K562 (cell line): ENCODE results near the gene MYO3B. TPM values are rescaled to one million over a fixed set of nuclear protein-coding genes. Genes with fewer than 3 reads are reported as not detected.

Experiments used
- ATAC-seq: fragments of 200-7000 bp; cut with Tn5 transposase; 3 replicates; pipeline ENCODE4 v1.9.1; 2020; ENCODE audit warnings: moderate library complexity
- BruUV-seq: library from RNA; stranded (reverse); fragments of 400-500 nt; replicated peaks from 2 replicates; lab custom pipeline; 2021; lab: Mats Ljungman, UMichigan
- CTCF ChIA-PET: fragments of 300-600 bp; formaldehyde crosslinking; extraction: SDS; loops from one replicate; lab custom pipeline; 2021; ENCODE audit warnings: low intra/inter-chr PET ratio; lab: Yijun Ruan, JAX
- POLR2A ChIA-PET: fragments of 300-600, 350-650 bp; sonication (Branson Sonifier 250); formaldehyde crosslinking; extraction: SDS; loops from one replicate; lab custom pipeline; 2021; ENCODE audit warnings: antibody characterized with exemption, inconsistent platforms; lab: Yijun Ruan, JAX
- DNase-seq, 4 experiments: peaks; one replicate each; pipeline versions ENCODE4 v3.0.0 to v3.0.0-alpha.2; 2011 to 2018; ENCODE audit warnings: low spot score in 3 of 4, mixed read lengths in 3 of 4; ENCODE audit errors: extremely low read depth in 1 of 4
- FAIRE-seq: peaks from 2 replicates; lab custom pipeline; 2011; peaks lifted over from hg19 to GRCh38; lab: Jason Lieb, UNC
- H2AFZ ChIP-seq: 2 replicates; pipeline ENCODE4 v1.6.0; 2011; ENCODE audit warnings: low read depth, low read length, control low read depth, inconsistent platforms
- H3K27ac ChIP-seq: fragments of 200-600 bp; 3 replicates; pipeline ENCODE4 v1.8.0; 2011; ENCODE audit warnings: low read depth, mild to moderate bottlenecking, control low read depth, inconsistent platforms, low read length, moderate library complexity, mixed read lengths; ENCODE audit errors: extremely low read depth
- H3K27me3 ChIP-seq, 2 experiments: fragments of 300-600 bp in 1 of 2; 2 replicates in 1 of 2; 3 replicates in 1 of 2; pipeline versions ENCODE4 v1.6.0 to v1.8.0; 2011; ENCODE audit warnings: inconsistent platforms in 2 of 2, low read length in 2 of 2, mild to moderate bottlenecking in 1 of 2, mixed read lengths in 1 of 2, moderate library complexity in 1 of 2; ENCODE audit not compliant: control insufficient read depth in 2 of 2, insufficient read depth in 2 of 2
- H3K36me3 ChIP-seq: fragments of 300-600 bp; 3 replicates; pipeline ENCODE4 v1.8.0; 2011; ENCODE audit warnings: mild to moderate bottlenecking, low read length, inconsistent platforms; ENCODE audit not compliant: control insufficient read depth, insufficient read depth
- H3K4me1 ChIP-seq, 2 experiments: fragments of 200-600 bp in 1 of 2; replicated peaks in 1 of 2; 2 replicates in 1 of 2; 3 replicates in 1 of 2; pipeline versions ENCODE4 v1.5.1 to v1.8.0; 2011; ENCODE audit warnings: inconsistent platforms in 2 of 2, low read length in 2 of 2, mild to moderate bottlenecking in 1 of 2, mixed read lengths in 1 of 2, moderate library complexity in 1 of 2; ENCODE audit not compliant: control insufficient read depth in 2 of 2, insufficient read depth in 2 of 2
- H3K4me2 ChIP-seq: 2 replicates; pipeline ENCODE4 v1.6.1; 2011; ENCODE audit warnings: low read length, control low read depth, inconsistent platforms, mixed read lengths; ENCODE audit not compliant: insufficient read depth
- H3K4me3 ChIP-seq: fragments of 200-600 bp; sonication (generic), shearing (Covaris generic); 2 replicates; pipeline ENCODE4 v1.5.1; 2016; ENCODE audit warnings: control low read depth, inconsistent platforms
- H3K79me2 ChIP-seq: fragments of 200-600 bp; 3 replicates; pipeline ENCODE4 v1.8.0; 2011; ENCODE audit warnings: low read length, inconsistent platforms; ENCODE audit not compliant: control insufficient read depth, insufficient read depth
- H3K9ac ChIP-seq, 2 experiments: 2 replicates each; pipeline versions ENCODE4 v1.6.0 to v1.6.1; 2011; ENCODE audit warnings: low read depth in 2 of 2, low read length in 2 of 2, control low read depth in 1 of 2, inconsistent platforms in 1 of 2, mild to moderate bottlenecking in 1 of 2, mixed read lengths in 1 of 2; ENCODE audit not compliant: insufficient read depth in 1 of 2
- H3K9me1 ChIP-seq: one replicate; pipeline ENCODE4 v1.6.0; 2011; ENCODE audit warnings: inconsistent platforms, mild to moderate bottlenecking, low read length, moderate library complexity; ENCODE audit not compliant: control insufficient read depth, insufficient read depth
- H3K9me3 ChIP-seq: replicated peaks from 2 replicates; pipeline ENCODE4 v1.5.1; 2011; ENCODE audit warnings: low read depth, low read length, inconsistent platforms; ENCODE audit not compliant: control insufficient read depth, insufficient read depth
- H4K20me1 ChIP-seq: replicated peaks from 2 replicates; pipeline ENCODE4 v1.6.1; 2011; ENCODE audit warnings: low read length, inconsistent platforms, mixed read lengths; ENCODE audit not compliant: control insufficient read depth, insufficient read depth
- FOXA1 ChIP-seq: fragments of 450-650 bp; IDR thresholded peaks from 2 replicates; pipeline ENCODE4 v1.6.1; 2016; ENCODE audit warnings: mild to moderate bottlenecking, borderline replicate concordance
- NR1H2 ChIP-seq: sonication (generic); formaldehyde crosslinking; IDR thresholded peaks from 2 replicates; pipeline ENCODE4 v1.4.0; 2020; ENCODE audit warnings: mild to moderate bottlenecking, missing genetic modification reagents
- NR2F6 ChIP-seq: fragments of 450-650 bp; formaldehyde crosslinking; IDR thresholded peaks from 2 replicates; pipeline ENCODE4 v1.4.0; 2020; ENCODE audit warnings: mild to moderate bottlenecking
- NR4A1 ChIP-seq, 2 experiments: fragments of 250-450 bp in 1 of 2; fragments of 450-650 bp in 1 of 2; sonication (Bioruptor Pico) in 1 of 2; IDR thresholded peaks; 2 replicates each; pipeline versions ENCODE4 v1.4.0 to v1.6.1; 2016 to 2020; ENCODE audit warnings: mild to moderate bottlenecking in 2 of 2, missing compliant biosample characterization in 1 of 2, missing genetic modification characterization in 1 of 2, moderate library complexity in 1 of 2
- TOE1 ChIP-seq, 2 experiments: fragments of 450-650 bp in 1 of 2; sonication (generic) in 1 of 2; formaldehyde crosslinking in 1 of 2; IDR thresholded peaks; 2 replicates each; pipeline versions ENCODE4 v1.7.1 to v1.8.0; 2016 to 2022; ENCODE audit warnings: borderline replicate concordance in 2 of 2, mild to moderate bottlenecking in 2 of 2, antibody characterized with exemption in 1 of 2, inconsistent platforms in 1 of 2, low read depth in 1 of 2, missing genetic modification reagents in 1 of 2, moderate library complexity in 1 of 2
- XRCC5 ChIP-seq: fragments of 200-400 bp; formaldehyde crosslinking; IDR thresholded peaks from 2 replicates; pipeline ENCODE4 v1.6.1; 2017; ENCODE audit warnings: low read depth, mild to moderate bottlenecking, low read length
- ZNF212 ChIP-seq: fragments of 450-650 bp; formaldehyde crosslinking; IDR thresholded peaks from 2 replicates; pipeline ENCODE4 v1.4.0; 2020; ENCODE audit warnings: mild to moderate bottlenecking
- WGBS: fragments of 100-300 bp; shearing (Covaris generic); methylation state at CpG from one replicate; pipeline ENCODE4 v1.1.6; 2016; ENCODE audit warnings: low coverage, mixed read lengths; ENCODE audit not compliant: insufficient coverage; ENCODE audit errors: missing lambda C conversion rate; 5-methylcytosine and 5-hydroxymethylcytosine counted together
- in situ Hi-C: fragments of 300-500 bp; cut with MboI; formaldehyde crosslinking; loops from 4 replicates; pipeline ENCODE4 v1.15.0; 2018; ENCODE audit warnings: inconsistent platforms, mixed read lengths
- intact Hi-C: fragments of 100-400 bp; cut with micrococcal nuclease; formaldehyde crosslinking; loops from 2 replicates; pipeline ENCODE4 v1.14.2; 2022
- polyA plus RNA-seq, 8 experiments: library from polyadenylated mRNA; depleted of rRNA in 4 of 8; stranded (reverse) in 5 of 8; unstranded in 3 of 8; fragments of >200 nt; fragmentation: Nextera tagmentation in 2 of 8; fragmentation: Illumina TruSeq in 1 of 8; extraction: Ambion mirVana in 2 of 8; extraction: Trizol in 1 of 8; gene quantifications; 2 replicates each; pipeline versions ENCODE4 v1.2.1 to v1.2.3, GENCODE V29; 2011 to 2014; ENCODE audit warnings: inconsistent platforms in 1 of 8, missing spikeins in 1 of 8
- total RNA-seq, 7 experiments: library from RNA; depleted of rRNA in 6 of 7; stranded (reverse); fragments of >200 nt in 6 of 7; fragmentation: Illumina TruSeq in 2 of 7; extraction: Trizol in 2 of 7; gene quantifications; 2 replicates each; pipeline versions ENCODE4 v1.2.1 to v1.2.3, GENCODE V29; 2011 to 2021; ENCODE audit warnings: low replicate concordance in 1 of 7
- TF ChIP-seq, protein P1 (sequence below): fragments of 450-650 bp; formaldehyde crosslinking; IDR thresholded peaks from 2 replicates; pipeline ENCODE4 v1.4.0; 2020; ENCODE audit warnings: mild to moderate bottlenecking, moderate library complexity
- TF ChIP-seq, protein P2 (sequence below): fragments of 450-650 bp; conservative IDR thresholded peaks from 2 replicates; pipeline ENCODE4 v1.6.1; 2016; ENCODE audit warnings: missing genetic modification characterization, low read depth, mild to moderate bottlenecking, control low read depth, missing compliant biosample characterization

MYO3B gene
- total and polyA plus RNA-seq, 9 of the 15 experiments (the other 6 are each of a cell fraction or from before 2014, with no cell fraction given), result 2.7 to 6.5 (median 3.6) TPM

DNA sequence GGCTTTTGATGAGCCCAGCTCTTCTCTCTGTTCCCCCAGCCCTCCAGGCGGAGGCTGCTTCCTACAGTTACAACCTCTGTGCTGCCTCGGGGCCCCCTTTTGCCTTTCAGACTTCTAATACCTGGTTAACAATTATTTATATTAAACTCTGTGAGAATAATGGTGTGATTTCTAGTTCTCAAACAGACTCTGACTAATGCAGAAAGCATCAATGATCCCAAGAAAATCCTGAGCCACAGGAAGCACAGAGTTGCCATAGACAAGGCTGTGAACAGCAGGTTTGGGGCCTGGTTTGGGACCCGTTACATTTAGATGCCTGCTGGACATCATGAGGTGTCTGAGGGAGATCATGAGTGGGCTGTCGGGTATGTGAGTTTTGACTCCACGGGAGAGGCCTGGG, 37.4 kb upstream of the MYO3B start:
- no peak for DNase-seq
- TF ChIP-seq, protein P1, sequence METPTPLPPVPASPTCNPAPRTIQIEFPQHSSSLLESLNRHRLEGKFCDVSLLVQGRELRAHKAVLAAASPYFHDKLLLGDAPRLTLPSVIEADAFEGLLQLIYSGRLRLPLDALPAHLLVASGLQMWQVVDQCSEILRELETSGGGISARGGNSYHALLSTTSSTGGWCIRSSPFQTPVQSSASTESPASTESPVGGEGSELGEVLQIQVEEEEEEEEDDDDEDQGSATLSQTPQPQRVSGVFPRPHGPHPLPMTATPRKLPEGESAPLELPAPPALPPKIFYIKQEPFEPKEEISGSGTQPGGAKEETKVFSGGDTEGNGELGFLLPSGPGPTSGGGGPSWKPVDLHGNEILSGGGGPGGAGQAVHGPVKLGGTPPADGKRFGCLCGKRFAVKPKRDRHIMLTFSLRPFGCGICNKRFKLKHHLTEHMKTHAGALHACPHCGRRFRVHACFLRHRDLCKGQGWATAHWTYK, result no peak
- Histone ChIP-seq H3K27ac (no peak overlapping the region), H3K79me2 (no peaks in the 10 kb centered on the region), H4K20me1 (no peaks in the 10 kb centered on the region), H3K9ac (no peak overlapping the region), H3K9me3 (no peaks in the 10 kb centered on the region), H2AFZ (peak overlapping the region; percentile 40; the same call in 1 of the 2 replicates), H3K4me3 (no peak overlapping the region), H3K36me3 (no peaks in the 10 kb centered on the region), H3K27me3 (no peaks in the 10 kb centered on the region), H3K9me1 (no peaks in the 10 kb centered on the region), H3K4me1 (peaks cover 28 to 42% of the 10 kb centered on the region in 2 experiments), H3K4me2 (no peak overlapping the region)
- in situ Hi-C loops, result no loop called here
- no TSS peak for BruUV-seq
- WGBS, result 71% methylated on average over 5 of the region's 5 CpGs
- no peak for ATAC-seq
- no peak for FAIRE-seq
- intact Hi-C loops, result no loop called here
- ChIA-PET CTCF (no interaction called here), POLR2A (interaction anchor here (1.0 kb wide), 1 partner anchor 15 kb away, joined by 5 read pairs; no protein-coding TSS in a partner anchor)

DNA sequence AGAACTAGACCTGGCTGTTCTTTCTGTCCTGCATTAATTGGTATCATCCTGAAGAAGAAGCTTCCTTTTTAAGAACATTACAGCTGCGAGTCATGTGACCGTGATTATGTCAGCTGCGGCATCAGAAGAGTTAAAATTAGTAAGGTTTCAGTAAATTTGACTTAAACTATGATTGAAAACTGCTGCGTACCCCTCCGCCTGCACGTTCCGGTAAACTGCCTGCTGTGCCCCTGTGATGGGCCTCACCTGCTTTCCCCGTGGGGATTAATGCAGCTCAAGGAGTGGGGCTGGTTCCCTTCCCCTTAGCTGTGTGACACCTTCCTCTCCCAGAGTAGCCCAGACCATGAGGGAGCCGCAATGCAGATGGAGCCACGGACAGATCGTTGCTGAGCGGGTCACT, 36.1 kb upstream of the MYO3B start:
- Histone ChIP-seq H2AFZ (no peak overlapping the region), H3K27ac (no peak overlapping the region), H4K20me1 (no peaks in the 10 kb centered on the region), H3K4me3 (no peak overlapping the region), H3K9me1 (no peaks in the 10 kb centered on the region), H3K4me1 (peaks cover 28 to 44% of the 10 kb centered on the region in 2 experiments), H3K36me3 (no peaks in the 10 kb centered on the region), H3K27me3 (no peaks in the 10 kb centered on the region), H3K9me3 (no peaks in the 10 kb centered on the region), H3K9ac (peak overlapping the region in 1 of 2 experiments; percentile 66; a peak in 3 of 4 replicates), H3K79me2 (no peaks in the 10 kb centered on the region), H3K4me2 (no peak overlapping the region)
- FAIRE-seq, result no peak
- no peak for DNase-seq
- CTCF ChIA-PET, result no interaction called here
- POLR2A ChIA-PET, result interaction anchor here (0.6 to 2.9 kb wide), 7 partner anchors 9 to 35 kb away, joined by 3 to 23 read pairs (median 3); no protein-coding TSS in a partner anchor
- ATAC-seq, result no peak
- intact Hi-C loops, result loop anchor here (2.0 kb wide), 1 partner anchor 129 kb away; no protein-coding TSS in a partner anchor
- in situ Hi-C loops, result no loop called here
- WGBS, result 86% methylated on average over 12 of the region's 12 CpGs
- BruUV-seq, result no TSS peak
- TF ChIP-seq TOE1 (IDR thresholded peaks at IDR 0.05; ENCODE audit: borderline replicate concordance) (peak; percentile 35; the same call in 1 of the 2 replicates), TOE1 (CRISPR knock-in tag; IDR thresholded peaks at IDR 0.05; ENCODE audit: borderline replicate concordance, low read depth) (no peak), XRCC5 (no peak), NR1H2 (CRISPR knock-in tag) (no peak), FOXA1 (no peak), NR2F6 (CRISPR knock-in tag) (no peak), NR4A1 (CRISPR knock-in tag; IDR thresholded peaks at IDR 0.05) (no peak), NR4A1 (tag; IDR thresholded peaks at IDR 0.05) (no peak), ZNF212 (CRISPR knock-in tag) (no peak)
- TF ChIP-seq, protein P2, sequence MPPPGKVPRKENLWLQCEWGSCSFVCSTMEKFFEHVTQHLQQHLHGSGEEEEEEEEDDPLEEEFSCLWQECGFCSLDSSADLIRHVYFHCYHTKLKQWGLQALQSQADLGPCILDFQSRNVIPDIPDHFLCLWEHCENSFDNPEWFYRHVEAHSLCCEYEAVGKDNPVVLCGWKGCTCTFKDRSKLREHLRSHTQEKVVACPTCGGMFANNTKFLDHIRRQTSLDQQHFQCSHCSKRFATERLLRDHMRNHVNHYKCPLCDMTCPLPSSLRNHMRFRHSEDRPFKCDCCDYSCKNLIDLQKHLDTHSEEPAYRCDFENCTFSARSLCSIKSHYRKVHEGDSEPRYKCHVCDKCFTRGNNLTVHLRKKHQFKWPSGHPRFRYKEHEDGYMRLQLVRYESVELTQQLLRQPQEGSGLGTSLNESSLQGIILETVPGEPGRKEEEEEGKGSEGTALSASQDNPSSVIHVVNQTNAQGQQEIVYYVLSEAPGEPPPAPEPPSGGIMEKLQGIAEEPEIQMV, result 0 out of 2 replicates have a peak, but pooled peaks have one; percentile 10
